Lower lobe of right lung (tissue), 2 donors: ENCODE measurements around the gene RNF157. TPM values are rescaled to one million over a fixed set of nuclear protein-coding genes. Genes with fewer than 3 reads are reported as not detected.
"Not testable (repeated sequence)": the region's sequence is repeated elsewhere in the genome, so short reads cannot be mapped to it uniquely, and the experiment has no call there.

ENCODE experiments used
- ATAC-seq, 2 donors: fragments of 200-7000 bp; cut with Tn5 transposase; one replicate each; pipeline ENCODE4 v1.9.1; 2020 to 2022; ENCODE audit warnings: mild to moderate bottlenecking in 2 of 2, moderate library complexity in 2 of 2
- DNase-seq: peaks from one replicate; pipeline ENCODE4 v3.0.0-alpha.2; 2020
- H3K27ac ChIP-seq: fragments of 200-600 bp; one replicate; pipeline ENCODE4 v1.8.0; 2022
- H3K27me3 ChIP-seq: fragments of 200-600 bp; one replicate; pipeline ENCODE4 v1.8.0; 2022; ENCODE audit warnings: low read depth
- H3K36me3 ChIP-seq: fragments of 200-600 bp; one replicate; pipeline ENCODE4 v1.8.0; 2022; ENCODE audit warnings: mild to moderate bottlenecking
- H3K4me1 ChIP-seq: fragments of 200-600 bp; one replicate; pipeline ENCODE4 v1.8.0; 2022
- H3K4me3 ChIP-seq: fragments of 200-600 bp; one replicate; pipeline ENCODE4 v1.8.0; 2022; ENCODE audit warnings: mild to moderate bottlenecking
- H3K9me3 ChIP-seq: fragments of 200-600 bp; one replicate; pipeline ENCODE4 v1.8.0; 2022
- intact Hi-C: fragments of 100-400 bp; cut with DNase I; formaldehyde crosslinking; loops from one replicate; pipeline ENCODE4 v1.11.0; 2022
- total RNA-seq: library from RNA; stranded (reverse); fragmentation: NEBNext Ultra II Directional; extraction: Animal tissue kit (Norgen Biotek cat#: 25700); gene quantifications from one replicate; pipeline ENCODE4 v1.2.1, GENCODE V29; 2021
- TF ChIP-seq, protein P1 (sequence below): fragments of 200-600 bp; IDR thresholded peaks from one replicate; pipeline ENCODE4 v1.8.0; 2022; ENCODE audit warnings: antibody characterized with exemption, mild to moderate bottlenecking
- donor health status: DM: no; HTN: yes; CAD: no; lungs with severe emphysema.

RNF157 gene
- total RNA-seq, 1 donor from 2014 or later: 2.4 TPM

DNA sequence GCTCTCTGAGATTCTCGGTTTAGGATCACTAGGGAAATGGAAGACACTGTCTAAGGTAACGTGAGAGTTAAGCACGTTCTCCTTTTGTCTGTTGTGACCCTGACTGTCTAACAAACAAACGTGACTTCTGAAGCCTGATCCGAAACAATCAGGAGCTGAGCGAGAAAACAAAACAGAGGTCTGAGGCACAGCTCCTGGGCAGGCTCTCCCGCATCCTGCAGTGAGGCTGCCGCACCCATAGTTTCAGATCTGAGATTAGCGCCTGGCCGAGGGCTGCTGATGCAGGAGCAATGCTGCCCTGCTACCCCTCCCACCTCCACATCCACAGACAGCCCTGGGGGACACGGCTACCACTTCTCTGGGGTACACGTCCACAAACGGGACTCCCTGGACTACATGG, 46.7 kb downstream of the RNF157 start:
- intact Hi-C loops: no loop called here
- TF ChIP-seq, protein P1, sequence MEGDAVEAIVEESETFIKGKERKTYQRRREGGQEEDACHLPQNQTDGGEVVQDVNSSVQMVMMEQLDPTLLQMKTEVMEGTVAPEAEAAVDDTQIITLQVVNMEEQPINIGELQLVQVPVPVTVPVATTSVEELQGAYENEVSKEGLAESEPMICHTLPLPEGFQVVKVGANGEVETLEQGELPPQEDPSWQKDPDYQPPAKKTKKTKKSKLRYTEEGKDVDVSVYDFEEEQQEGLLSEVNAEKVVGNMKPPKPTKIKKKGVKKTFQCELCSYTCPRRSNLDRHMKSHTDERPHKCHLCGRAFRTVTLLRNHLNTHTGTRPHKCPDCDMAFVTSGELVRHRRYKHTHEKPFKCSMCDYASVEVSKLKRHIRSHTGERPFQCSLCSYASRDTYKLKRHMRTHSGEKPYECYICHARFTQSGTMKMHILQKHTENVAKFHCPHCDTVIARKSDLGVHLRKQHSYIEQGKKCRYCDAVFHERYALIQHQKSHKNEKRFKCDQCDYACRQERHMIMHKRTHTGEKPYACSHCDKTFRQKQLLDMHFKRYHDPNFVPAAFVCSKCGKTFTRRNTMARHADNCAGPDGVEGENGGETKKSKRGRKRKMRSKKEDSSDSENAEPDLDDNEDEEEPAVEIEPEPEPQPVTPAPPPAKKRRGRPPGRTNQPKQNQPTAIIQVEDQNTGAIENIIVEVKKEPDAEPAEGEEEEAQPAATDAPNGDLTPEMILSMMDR: no peak

DNA sequence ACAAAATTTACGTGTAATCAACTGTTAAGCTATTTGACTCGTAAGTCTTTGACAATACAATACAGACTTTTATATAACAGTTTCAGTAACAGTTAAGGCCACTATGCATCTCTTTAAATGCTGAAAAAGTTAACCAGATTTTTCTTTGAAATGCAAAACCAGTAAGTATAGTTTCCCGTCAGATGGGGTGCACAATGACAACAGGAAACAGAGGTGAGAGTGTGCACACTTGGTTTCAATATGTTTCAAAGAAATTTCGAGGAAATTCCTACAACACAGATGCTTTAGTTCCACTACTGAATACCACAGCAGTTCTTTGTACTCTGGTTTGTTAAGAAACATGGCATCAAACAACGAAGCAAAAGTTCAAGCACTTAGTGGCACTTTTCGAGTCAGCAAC, 48.4 kb downstream of the RNF157 start:
- intact Hi-C loops: no loop called here
- Histone ChIP-seq H3K4me3 (no peak overlapping the region), H3K27ac (no peak overlapping the region), H3K4me1 (no peaks in the 10 kb centered on the region), H3K9me3 (no peaks in the 10 kb centered on the region), H3K36me3 (no peaks in the 10 kb centered on the region), H3K27me3 (no peaks in the 10 kb centered on the region)
- DNase-seq (no peak), ATAC-seq (peak in 1 of 2 donors; percentile 42)
- TF ChIP-seq, protein P1: no peak

More for the DNA sequence above, 46.7 kb downstream of the RNF157 start:
- DNase-seq (no peak), ATAC-seq (no peak)
- H3K4me3 ChIP-seq: no peak overlapping the region
- no peaks in the 10 kb centered on the region for H3K9me3 ChIP-seq
- H3K4me1 ChIP-seq: no peaks in the 10 kb centered on the region
- H3K27me3 ChIP-seq: no peaks in the 10 kb centered on the region
- H3K36me3 ChIP-seq: no peaks in the 10 kb centered on the region
- no peak overlapping the region for H3K27ac ChIP-seq

DNA sequence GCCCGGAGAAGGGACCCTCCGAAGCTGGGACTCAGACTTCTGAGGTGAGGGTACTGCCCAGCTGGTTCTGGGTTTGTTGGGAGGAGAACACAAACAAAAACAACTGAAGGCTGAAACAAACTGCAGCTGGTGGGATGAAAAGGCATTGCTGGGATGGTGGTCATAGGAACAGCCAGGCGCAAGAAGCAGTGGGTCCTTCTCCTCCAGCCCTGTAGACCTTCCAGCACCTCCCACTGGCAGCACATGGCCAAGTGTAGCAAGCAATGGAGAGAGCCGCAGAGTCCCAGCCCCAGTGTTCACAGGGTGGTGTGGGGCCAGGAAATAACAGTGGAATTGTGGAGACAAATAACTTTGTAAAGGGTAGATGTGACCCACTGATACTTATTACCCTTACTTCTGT, 50.6 kb downstream of the RNF157 start:
- DNase-seq (no peak), ATAC-seq (no peak)
- H3K27me3 ChIP-seq: no peaks in the 10 kb centered on the region
- H3K4me3 ChIP-seq: no peak overlapping the region
- intact Hi-C loops: no loop called here
- no peaks in the 10 kb centered on the region for H3K4me1 ChIP-seq
- H3K36me3 ChIP-seq: no peaks in the 10 kb centered on the region
- no peak overlapping the region for H3K27ac ChIP-seq
- TF ChIP-seq, protein P1: no peak
- no peaks in the 10 kb centered on the region for H3K9me3 ChIP-seq

DNA sequence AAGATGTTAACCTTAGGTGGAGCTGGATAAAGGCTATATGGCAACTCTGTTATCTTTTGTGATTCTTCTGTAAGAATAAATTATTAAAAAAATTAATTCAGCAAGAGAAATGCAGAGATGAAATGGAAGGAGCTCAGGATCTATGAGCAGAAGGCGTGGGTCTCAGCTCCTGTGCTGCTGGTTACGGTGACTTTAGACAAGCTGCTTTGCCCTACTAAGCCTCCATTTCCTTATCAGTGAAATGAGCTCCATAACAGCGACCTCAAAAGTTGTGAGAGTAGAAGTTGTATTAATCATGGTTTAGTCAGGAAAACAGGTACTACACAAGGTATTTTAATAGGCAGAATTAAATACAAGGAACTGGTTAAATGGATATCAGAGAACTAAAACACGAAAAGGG, 51.0 kb downstream of the RNF157 start:
- TF ChIP-seq, protein P1: no peak
- no peak overlapping the region for H3K27ac ChIP-seq
- H3K9me3 ChIP-seq: no peaks in the 10 kb centered on the region
- DNase-seq (no peak), ATAC-seq (no peak)
- H3K27me3 ChIP-seq: no peaks in the 10 kb centered on the region
- no peaks in the 10 kb centered on the region for H3K4me1 ChIP-seq
- H3K4me3 ChIP-seq: no peak overlapping the region
- no peaks in the 10 kb centered on the region for H3K36me3 ChIP-seq
- intact Hi-C loops: no loop called here

DNA sequence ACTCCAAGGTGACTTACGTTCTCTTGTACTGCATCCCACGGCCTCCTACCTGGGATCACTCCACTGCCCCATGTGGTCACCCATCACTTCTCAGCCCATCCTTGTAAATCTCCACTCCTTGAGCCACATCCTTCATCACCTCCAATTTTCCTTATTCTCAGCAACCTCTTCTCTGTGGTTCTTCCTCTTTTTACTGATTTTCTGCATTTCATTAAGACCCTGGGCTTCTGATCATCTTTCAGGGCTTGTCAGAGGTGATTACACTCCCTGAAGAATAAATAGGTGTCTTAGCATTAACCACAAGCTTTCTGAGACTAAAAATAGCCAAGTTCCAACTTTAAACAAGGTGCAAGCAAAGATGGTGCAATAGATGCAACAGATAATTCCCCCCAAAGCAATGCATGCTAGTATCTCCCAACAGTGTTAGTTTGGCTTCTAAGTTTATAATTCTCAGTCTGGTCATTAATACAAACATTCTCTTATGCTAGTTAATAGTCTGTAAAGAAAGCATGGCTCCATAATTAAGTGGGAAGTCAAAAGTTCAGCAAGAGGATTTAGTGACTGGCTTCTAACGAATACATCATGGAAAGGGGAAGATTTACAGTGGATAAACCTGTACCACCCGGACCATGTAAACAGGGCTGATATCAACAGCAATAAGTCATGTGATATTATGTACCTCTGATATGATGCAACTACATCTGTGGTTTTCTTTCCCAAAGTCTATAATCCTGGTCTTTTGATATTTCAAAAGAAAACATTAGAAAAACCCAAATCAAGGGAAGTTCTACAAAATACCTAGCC, 51.9 kb downstream of the RNF157 start:
- Histone ChIP-seq H3K27me3 (no peaks in the 10 kb centered on the region), H3K27ac (no peak overlapping the region), H3K9me3 (no peaks in the 10 kb centered on the region), H3K4me3 (no peak overlapping the region), H3K36me3 (no peaks in the 10 kb centered on the region), H3K4me1 (no peaks in the 10 kb centered on the region)
- ATAC-seq (no peak), DNase-seq (no peak)
- intact Hi-C loops: no loop called here
- TF ChIP-seq, protein P1: no peak

DNA sequence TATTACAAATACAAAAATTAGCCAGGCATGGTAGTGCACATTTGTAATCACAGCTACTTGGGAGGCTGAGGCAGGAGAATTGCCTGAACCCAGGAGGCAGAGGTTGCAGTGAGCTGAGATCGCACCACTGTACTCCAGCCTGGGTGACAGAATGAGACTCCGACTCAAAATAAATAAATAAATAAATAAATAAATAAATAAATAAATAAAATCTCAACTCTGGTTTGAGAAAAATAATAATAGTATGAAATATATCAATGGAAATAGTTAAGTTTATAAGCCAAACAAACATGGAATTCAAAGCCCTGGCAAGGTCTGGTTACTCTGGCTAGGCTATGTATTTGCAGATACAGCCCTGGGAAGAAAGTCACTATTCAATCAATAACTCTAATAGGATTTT, 53.5 kb downstream of the RNF157 start:
- H3K27ac ChIP-seq, DNase-seq, H3K4me3 ChIP-seq, intact Hi-C loops, ATAC-seq, H3K27me3 ChIP-seq, H3K4me1 ChIP-seq, H3K9me3 ChIP-seq, H3K36me3 ChIP-seq: not testable (repeated sequence)
